GM12801 (cell line): Measurements from ENCODE around the gene CCDC57.

Experiments
- TF ChIP-seq, protein P1 (sequence below): IDR thresholded peaks from one replicate; pipeline ENCODE4 v1.5.1; 2011; ENCODE audit warnings: control low read depth; ENCODE audit not compliant: insufficient read length; ENCODE audit errors: extremely low read depth

CCDC57 gene

DNA sequence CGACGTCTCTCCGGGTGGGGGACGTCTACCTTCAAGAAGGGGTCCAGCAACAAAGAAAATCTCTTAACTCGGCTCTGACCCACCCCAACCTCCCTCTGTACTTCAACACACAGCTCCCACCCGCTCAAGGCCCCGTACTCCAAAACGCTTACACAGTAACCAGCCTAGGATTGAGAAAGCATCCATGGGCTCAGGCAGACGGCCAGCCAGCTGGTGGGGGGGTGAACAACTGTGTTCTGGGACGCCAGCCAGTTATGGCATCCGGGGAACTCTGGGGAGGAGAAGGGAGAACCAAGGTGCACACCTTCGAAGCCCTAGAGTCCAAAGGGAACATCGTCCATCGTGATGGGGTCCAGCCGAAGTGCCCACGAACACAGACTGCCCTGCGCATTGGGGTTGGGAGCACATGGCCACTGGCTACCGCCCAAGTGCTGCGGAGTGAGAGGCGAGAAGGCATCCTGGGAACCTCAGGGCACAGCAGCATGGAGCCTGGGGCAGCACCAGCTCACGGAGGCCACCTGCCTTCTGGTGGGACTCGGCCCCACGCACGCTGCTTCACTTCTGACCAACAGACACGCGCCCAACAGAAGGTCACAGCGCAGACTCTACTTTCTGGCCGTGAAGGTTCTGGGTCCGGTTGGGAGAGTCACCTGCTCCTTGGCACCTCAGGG, 30.5 kb upstream of the CCDC57 start:
- TF ChIP-seq, protein P1, sequence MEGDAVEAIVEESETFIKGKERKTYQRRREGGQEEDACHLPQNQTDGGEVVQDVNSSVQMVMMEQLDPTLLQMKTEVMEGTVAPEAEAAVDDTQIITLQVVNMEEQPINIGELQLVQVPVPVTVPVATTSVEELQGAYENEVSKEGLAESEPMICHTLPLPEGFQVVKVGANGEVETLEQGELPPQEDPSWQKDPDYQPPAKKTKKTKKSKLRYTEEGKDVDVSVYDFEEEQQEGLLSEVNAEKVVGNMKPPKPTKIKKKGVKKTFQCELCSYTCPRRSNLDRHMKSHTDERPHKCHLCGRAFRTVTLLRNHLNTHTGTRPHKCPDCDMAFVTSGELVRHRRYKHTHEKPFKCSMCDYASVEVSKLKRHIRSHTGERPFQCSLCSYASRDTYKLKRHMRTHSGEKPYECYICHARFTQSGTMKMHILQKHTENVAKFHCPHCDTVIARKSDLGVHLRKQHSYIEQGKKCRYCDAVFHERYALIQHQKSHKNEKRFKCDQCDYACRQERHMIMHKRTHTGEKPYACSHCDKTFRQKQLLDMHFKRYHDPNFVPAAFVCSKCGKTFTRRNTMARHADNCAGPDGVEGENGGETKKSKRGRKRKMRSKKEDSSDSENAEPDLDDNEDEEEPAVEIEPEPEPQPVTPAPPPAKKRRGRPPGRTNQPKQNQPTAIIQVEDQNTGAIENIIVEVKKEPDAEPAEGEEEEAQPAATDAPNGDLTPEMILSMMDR: no peak

DNA sequence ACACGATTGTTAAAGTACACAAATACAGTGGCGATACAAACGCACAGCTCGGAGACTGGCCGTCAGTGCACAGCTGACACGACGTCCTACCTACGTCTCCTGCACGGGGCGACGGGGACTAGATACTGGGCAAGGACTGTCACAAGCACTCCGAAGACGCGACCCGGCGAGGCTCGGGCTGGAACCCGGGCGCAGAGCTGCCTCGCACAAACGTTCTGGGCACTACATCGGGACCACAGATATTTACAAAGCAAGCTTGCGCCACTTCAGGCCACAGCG, 30.0 kb upstream of the CCDC57 start:
- TF ChIP-seq, protein P1: no peak

DNA sequence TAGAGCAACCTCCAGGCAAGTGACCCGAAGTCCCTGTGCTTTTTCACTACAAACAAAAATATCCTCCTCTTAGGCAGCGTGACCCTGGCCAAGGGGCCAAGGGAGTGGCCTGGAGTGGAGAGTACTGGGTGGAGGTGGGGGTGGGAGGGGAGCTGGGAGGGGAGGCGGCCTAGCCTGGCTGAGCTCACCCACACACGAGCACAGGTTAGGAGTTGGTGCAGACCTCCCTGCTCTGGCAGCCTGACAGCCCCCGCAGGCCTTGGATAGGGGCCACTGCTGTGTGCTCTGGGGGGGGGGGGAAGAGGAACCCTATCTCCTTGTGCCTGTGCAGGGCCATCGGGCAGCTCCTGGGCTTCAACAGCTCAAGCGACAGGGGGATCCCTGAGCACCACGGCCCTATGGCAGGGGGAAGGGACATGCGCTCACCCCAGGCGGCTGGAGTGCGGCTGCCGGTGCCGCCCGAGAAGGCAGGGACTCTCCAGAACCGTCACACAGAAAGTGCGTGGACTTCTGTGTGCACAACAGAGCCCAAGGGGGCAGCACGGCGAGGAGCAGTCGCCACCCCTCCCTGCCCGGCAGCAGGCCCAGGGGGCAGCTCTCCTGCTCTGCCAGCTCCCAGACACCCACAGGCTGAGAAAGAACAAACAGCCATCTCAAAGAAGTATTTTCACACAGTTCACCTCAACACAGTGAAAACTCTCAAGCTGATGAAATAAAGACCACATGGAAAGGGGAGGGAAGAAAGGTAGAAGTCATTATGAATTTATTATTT, 29.5 kb upstream of the CCDC57 start:
- TF ChIP-seq, protein P1: no peak

DNA sequence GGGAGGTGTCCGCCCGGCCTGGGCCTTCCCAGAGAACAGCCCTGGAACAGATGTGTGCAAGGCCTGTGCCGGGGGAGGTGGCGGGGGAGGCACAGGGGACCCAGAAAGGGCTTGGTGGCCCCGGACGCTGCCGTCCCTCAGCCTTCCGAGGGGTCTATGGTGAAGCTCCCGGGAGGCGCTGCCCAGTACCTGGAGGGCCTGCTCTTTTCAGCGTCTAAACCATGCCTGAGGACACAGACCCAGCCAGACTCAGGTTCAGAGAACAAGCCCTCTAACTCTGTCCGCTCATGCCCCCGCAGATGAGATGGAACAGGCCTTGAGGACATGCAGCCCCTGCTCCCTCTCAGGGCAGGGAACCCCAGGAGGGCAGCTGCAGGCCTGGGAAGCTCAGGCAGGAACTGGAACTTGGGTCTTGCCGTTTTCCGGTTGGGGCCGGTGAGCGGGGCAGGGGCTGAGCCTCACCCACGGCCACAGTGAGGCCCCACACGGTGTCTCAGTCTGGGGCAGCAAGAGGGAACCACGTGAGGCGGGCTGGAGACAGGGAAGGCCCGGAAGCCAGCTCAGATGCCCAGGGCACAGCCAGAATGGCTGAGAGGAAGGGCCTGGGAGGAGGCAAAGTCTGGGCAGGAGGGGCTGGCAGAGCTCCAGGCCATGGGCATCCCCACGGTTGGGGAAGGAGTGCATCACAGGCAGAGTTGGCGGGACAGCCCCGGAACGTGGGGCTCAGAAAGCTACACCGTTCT, 28.7 kb upstream of the CCDC57 start:
- TF ChIP-seq, protein P1: no peak

DNA sequence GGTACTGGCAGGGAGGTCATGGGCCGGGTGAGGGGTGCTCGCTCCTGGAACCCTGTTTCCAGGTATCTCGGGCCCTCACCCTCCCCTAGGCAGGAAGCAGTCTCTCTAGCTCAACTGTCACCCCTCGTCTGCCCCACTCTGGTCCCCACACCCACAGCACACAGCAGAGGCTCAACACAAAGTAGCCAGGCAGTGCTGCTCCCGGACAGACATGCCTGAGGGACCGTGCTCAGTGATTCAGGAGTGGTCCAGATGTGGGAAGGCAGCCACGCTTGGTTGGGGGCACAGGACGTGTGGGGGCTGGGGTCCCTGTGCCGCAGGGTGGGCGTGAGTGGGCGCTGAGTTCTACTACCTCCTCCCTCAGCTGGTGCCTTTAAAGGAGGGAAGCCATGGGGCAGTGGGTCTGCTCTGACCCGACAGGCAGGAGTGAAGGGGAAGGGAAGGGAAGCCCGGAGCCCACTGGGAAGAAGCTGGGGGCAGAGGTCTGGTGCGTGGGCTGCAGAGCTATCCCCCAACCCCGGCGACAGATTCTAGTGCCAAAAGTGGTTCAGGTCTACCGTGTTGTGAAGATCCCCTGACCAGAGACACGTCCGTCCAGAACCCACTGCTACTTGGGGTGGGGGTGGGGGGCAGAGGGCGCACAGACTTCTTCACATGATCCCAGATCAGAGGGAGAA, 28.0 kb upstream of the CCDC57 start:
- TF ChIP-seq, protein P1: no peak

DNA sequence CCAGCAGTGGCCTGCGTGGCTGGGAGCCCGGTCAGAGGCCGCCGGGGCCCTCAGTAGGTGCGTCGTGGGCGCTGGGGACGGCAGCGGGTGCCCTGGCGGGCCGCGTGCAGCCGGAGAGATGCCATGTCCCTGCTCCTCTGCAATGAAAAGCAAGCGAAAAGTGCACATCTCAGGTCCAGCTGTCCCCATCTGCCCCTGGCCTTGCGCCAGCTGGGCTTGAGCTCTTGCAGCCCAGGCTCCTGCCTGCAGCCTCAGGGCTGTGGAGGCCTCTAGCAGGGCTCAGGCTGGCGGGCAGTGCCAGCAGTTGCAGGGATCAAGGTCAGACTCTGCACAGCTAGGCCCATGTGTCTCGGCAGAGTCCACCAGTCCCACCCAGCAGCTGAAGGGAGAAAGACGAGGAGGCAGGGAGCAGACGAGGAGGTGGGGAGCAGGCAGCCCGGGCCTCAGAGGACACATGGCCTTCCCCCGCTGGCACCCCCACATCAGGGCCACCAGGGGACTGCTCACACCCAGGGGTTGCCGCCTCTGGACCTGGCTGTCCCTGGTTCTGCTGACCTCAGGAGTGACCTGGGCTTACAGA, 27.4 kb upstream of the CCDC57 start:
- TF ChIP-seq, protein P1: no peak

DNA sequence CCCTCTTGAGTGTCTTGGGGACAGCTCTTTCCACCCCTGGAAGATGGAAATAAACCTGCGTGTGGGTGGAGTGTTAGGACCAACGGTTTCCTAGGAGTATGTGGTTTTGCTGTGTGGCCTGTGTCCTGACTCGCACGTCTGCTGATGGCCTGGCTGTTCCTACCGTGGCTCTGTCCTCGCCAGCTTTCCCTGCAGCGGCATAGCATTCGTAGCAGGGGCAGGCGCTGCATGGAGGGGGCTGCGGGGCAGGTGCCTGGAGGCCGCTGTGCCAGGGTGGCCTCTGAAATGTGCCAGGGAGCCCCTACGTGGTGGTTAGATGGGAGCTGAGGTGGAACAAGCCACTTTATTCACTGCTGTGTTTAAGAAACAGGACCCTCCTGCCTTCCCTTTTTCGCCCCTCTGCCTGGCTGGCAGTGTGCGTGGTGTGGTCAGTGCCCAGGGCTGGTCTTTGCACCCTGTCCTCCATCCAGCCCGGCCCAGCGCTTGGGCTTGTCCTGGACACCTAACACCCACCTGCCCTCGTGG, 26.8 kb upstream of the CCDC57 start:
- TF ChIP-seq, protein P1: no peak
